SK-N-SH treated with all-trans-retinoic acid at 6 μM for 48 hours (cell line): ENCODE measurements around the gene GPC5.

Source experiments
- ATAC-seq: fragments of 200-7000 bp; cut with Tn5 transposase; 3 replicates; pipeline ENCODE4 v1.9.1; 2020; ENCODE audit warnings: mild to moderate bottlenecking, moderate library complexity
- ARNTL ChIP-seq: fragments of 450-650 bp; formaldehyde crosslinking; IDR thresholded peaks from 2 replicates; pipeline ENCODE4 v1.5.0; 2020; ENCODE audit warnings: low read depth, mild to moderate bottlenecking, moderate library complexity, borderline replicate concordance
- BACH2 ChIP-seq: fragments of 250-450 bp; sonication (Bioruptor Pico); IDR thresholded peaks from 2 replicates; pipeline ENCODE4 v1.9.0; 2021; ENCODE audit warnings: mild to moderate bottlenecking, borderline replicate concordance
- CSDC2 ChIP-seq: fragments of 250-450 bp; sonication (Bioruptor Pico); IDR thresholded peaks from 2 replicates; pipeline ENCODE4 v1.5.0; 2020; ENCODE audit warnings: mild to moderate bottlenecking, moderate library complexity
- ESRRG ChIP-seq: fragments of 250-450 bp; sonication (Bioruptor Pico); IDR thresholded peaks from 2 replicates; pipeline ENCODE4 v1.6.1; 2021; ENCODE audit warnings: mild to moderate bottlenecking
- GLIS3 ChIP-seq: fragments of 250-450 bp; sonication (Bioruptor Pico); IDR thresholded peaks from 2 replicates; pipeline ENCODE4 v1.5.0; 2020; ENCODE audit warnings: mild to moderate bottlenecking, moderate library complexity
- OSR1 ChIP-seq: fragments of 250-450 bp; sonication (Bioruptor Pico); IDR thresholded peaks from 2 replicates; pipeline ENCODE4 v1.8.0; 2022; ENCODE audit warnings: moderate library complexity, mild to moderate bottlenecking, inconsistent platforms
- PPARA ChIP-seq: fragments of 250-450 bp; sonication (Bioruptor Pico); IDR thresholded peaks from 2 replicates; pipeline ENCODE4 v1.5.0; 2020; ENCODE audit warnings: mild to moderate bottlenecking, borderline replicate concordance
- RARB ChIP-seq: fragments of 250-450 bp; sonication (Bioruptor Pico); IDR thresholded peaks from 2 replicates; pipeline ENCODE4 v1.8.0; 2021; ENCODE audit warnings: mild to moderate bottlenecking, moderate library complexity
- SNAI2 ChIP-seq: fragments of 250-450 bp; sonication (Bioruptor Pico); IDR thresholded peaks from 2 replicates; pipeline ENCODE4 v1.5.0; 2020; ENCODE audit warnings: mild to moderate bottlenecking, moderate library complexity
- TOX ChIP-seq: fragments of 250-450 bp; sonication (Bioruptor Pico); IDR thresholded peaks from 2 replicates; pipeline ENCODE4 v1.8.0; 2021; ENCODE audit warnings: mild to moderate bottlenecking, moderate library complexity, borderline replicate concordance
- ZC3H10 ChIP-seq: fragments of 250-450 bp; sonication (Bioruptor Pico); IDR thresholded peaks from 2 replicates; pipeline ENCODE4 v1.5.1; 2021; ENCODE audit warnings: mild to moderate bottlenecking, moderate library complexity
- ZFP3 ChIP-seq: fragments of 250-450 bp; sonication (Bioruptor Pico); IDR thresholded peaks from 2 replicates; pipeline ENCODE4 v1.5.0; 2020; ENCODE audit warnings: mild to moderate bottlenecking, moderate library complexity
- ZFP30 ChIP-seq: fragments of 450-650 bp; formaldehyde crosslinking; IDR thresholded peaks from 2 replicates; pipeline ENCODE4 v1.5.0; 2022; ENCODE audit warnings: mild to moderate bottlenecking, moderate library complexity
- ZNF565 ChIP-seq: fragments of 450-650 bp; formaldehyde crosslinking; conservative IDR thresholded peaks from 2 replicates; pipeline ENCODE4 v1.5.0; 2020; ENCODE audit warnings: low read depth, mild to moderate bottlenecking, moderate library complexity
- ZNF70 ChIP-seq: fragments of 450-650 bp; formaldehyde crosslinking; IDR thresholded peaks from 2 replicates; pipeline ENCODE4 v1.5.0; 2020; ENCODE audit warnings: mild to moderate bottlenecking, moderate library complexity
- ZNF8 ChIP-seq: fragments of 450-650 bp; formaldehyde crosslinking; IDR thresholded peaks from 2 replicates; pipeline ENCODE4 v1.5.0; 2020; ENCODE audit warnings: mild to moderate bottlenecking, moderate library complexity
- TF ChIP-seq, protein P1 (sequence below): fragments of 250-450 bp; sonication (Bioruptor Pico); IDR thresholded peaks from 2 replicates; pipeline ENCODE4 v1.5.0; 2020; ENCODE audit warnings: mild to moderate bottlenecking, moderate library complexity
- TF ChIP-seq, protein P2 (sequence below): fragments of 250-450 bp; sonication (Bioruptor Pico); IDR thresholded peaks from 2 replicates; pipeline ENCODE4 v1.8.0; 2021; ENCODE audit warnings: low read depth, mild to moderate bottlenecking, moderate library complexity, borderline replicate concordance
- TF ChIP-seq, protein P3 (sequence below): fragments of 250-450 bp; sonication (Bioruptor Pico); IDR thresholded peaks from 2 replicates; pipeline ENCODE4 v1.5.1; 2020; ENCODE audit warnings: low read depth, mild to moderate bottlenecking, moderate library complexity
- TF ChIP-seq, protein P4 (sequence below): fragments of 250-450 bp; sonication (Bioruptor Pico); IDR thresholded peaks from 2 replicates; pipeline ENCODE4 v1.8.0; 2020; ENCODE audit warnings: mild to moderate bottlenecking, moderate library complexity, borderline replicate concordance

GPC5 gene

DNA sequence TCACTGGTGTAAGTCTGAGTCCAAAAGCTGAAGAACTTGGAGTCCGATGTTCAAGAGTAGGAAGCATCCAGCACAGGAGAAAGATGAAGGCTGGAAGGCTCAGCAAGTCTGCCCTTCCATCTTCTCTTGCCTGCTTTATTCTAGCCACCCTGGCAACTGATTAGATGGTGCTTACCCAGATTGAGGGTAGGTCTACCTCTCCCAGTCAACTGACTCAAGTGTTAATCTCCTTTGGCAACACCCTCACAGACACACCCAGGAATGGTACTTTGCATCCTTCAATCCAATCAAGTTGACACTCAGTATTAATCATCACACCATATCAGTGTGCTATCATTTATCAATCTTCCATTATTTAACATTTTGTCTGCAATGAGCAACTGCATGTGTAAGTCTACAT, 223.5 kb downstream of the GPC5 start:
- TF ChIP-seq ZC3H10 (no peak), ZNF8 (CRISPR knock-in tag) (no peak), CSDC2 (CRISPR knock-in tag) (no peak), TOX (CRISPR knock-in tag) (no peak), SNAI2 (CRISPR knock-in tag) (no peak), ZNF565 (CRISPR knock-in tag) (no peak)
- TF ChIP-seq, protein P1, sequence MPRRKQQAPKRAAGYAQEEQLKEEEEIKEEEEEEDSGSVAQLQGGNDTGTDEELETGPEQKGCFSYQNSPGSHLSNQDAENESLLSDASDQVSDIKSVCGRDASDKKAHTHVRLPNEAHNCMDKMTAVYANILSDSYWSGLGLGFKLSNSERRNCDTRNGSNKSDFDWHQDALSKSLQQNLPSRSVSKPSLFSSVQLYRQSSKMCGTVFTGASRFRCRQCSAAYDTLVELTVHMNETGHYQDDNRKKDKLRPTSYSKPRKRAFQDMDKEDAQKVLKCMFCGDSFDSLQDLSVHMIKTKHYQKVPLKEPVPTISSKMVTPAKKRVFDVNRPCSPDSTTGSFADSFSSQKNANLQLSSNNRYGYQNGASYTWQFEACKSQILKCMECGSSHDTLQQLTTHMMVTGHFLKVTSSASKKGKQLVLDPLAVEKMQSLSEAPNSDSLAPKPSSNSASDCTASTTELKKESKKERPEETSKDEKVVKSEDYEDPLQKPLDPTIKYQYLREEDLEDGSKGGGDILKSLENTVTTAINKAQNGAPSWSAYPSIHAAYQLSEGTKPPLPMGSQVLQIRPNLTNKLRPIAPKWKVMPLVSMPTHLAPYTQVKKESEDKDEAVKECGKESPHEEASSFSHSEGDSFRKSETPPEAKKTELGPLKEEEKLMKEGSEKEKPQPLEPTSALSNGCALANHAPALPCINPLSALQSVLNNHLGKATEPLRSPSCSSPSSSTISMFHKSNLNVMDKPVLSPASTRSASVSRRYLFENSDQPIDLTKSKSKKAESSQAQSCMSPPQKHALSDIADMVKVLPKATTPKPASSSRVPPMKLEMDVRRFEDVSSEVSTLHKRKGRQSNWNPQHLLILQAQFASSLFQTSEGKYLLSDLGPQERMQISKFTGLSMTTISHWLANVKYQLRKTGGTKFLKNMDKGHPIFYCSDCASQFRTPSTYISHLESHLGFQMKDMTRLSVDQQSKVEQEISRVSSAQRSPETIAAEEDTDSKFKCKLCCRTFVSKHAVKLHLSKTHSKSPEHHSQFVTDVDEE = no peak
- TF ChIP-seq, protein P2, sequence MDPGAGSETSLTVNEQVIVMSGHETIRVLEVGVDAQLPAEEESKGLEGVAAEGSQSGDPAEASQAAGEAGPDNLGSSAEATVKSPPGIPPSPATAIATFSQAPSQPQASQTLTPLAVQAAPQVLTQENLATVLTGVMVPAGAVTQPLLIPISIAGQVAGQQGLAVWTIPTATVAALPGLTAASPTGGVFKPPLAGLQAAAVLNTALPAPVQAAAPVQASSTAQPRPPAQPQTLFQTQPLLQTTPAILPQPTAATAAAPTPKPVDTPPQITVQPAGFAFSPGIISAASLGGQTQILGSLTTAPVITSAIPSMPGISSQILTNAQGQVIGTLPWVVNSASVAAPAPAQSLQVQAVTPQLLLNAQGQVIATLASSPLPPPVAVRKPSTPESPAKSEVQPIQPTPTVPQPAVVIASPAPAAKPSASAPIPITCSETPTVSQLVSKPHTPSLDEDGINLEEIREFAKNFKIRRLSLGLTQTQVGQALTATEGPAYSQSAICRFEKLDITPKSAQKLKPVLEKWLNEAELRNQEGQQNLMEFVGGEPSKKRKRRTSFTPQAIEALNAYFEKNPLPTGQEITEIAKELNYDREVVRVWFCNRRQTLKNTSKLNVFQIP (CRISPR knock-in tag) = no peak
- ATAC-seq = no peak

DNA sequence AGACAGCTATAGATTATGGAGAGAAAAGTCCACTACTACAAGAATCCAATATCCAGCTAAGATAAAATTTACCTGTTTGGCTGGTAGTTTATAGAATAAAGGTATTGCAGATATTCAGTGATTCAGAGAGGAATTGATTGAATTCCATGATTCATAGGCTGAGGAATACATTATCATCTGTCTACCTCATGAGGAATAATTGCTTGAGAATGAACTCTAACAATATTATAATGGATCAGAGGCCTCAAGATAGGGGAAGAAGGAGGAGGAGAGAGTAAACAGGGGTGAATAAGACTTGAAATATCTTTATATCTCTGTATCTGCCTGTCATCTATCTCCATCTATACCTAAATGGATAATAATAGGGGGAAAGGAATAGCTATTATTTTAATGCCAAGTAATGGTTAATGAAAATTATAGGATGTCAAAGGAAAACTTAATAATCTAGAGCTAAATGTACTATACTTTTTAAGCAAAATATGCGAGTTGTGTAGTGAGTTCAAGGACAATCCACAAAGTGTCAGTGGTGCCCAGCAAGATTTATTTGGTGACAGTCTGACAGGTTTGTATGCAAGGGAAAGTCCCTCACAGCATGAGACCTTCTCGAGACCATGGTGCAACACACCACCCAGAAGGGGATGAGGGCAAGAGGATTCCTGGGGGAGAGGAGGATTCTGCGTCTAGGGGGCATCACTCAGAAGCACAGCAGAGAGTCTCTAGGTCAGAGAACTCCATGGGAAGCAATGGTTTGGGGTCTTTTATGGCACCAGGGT, 224.5 kb downstream of the GPC5 start:
- TF ChIP-seq GLIS3 (CRISPR knock-in tag) (no peak), ZFP30 (CRISPR knock-in tag) (no peak), ESRRG (CRISPR knock-in tag) (no peak), ARNTL (no peak), TOX (CRISPR knock-in tag) (no peak), ZC3H10 (no peak), OSR1 (CRISPR knock-in tag) (no peak), BACH2 (no peak), RARB (no peak), ZNF8 (CRISPR knock-in tag) (no peak)
- TF ChIP-seq, protein P3, sequence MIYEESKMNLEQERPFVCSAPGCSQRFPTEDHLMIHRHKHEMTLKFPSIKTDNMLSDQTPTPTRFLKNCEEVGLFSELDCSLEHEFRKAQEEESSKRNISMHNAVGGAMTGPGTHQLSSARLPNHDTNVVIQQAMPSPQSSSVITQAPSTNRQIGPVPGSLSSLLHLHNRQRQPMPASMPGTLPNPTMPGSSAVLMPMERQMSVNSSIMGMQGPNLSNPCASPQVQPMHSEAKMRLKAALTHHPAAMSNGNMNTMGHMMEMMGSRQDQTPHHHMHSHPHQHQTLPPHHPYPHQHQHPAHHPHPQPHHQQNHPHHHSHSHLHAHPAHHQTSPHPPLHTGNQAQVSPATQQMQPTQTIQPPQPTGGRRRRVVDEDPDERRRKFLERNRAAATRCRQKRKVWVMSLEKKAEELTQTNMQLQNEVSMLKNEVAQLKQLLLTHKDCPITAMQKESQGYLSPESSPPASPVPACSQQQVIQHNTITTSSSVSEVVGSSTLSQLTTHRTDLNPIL (CRISPR knock-in tag) = no peak
- TF ChIP-seq, protein P1 = no peak
- TF ChIP-seq, protein P4, sequence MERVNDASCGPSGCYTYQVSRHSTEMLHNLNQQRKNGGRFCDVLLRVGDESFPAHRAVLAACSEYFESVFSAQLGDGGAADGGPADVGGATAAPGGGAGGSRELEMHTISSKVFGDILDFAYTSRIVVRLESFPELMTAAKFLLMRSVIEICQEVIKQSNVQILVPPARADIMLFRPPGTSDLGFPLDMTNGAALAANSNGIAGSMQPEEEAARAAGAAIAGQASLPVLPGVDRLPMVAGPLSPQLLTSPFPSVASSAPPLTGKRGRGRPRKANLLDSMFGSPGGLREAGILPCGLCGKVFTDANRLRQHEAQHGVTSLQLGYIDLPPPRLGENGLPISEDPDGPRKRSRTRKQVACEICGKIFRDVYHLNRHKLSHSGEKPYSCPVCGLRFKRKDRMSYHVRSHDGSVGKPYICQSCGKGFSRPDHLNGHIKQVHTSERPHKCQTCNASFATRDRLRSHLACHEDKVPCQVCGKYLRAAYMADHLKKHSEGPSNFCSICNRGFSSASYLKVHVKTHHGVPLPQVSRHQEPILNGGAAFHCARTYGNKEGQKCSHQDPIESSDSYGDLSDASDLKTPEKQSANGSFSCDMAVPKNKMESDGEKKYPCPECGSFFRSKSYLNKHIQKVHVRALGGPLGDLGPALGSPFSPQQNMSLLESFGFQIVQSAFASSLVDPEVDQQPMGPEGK = no peak

DNA sequence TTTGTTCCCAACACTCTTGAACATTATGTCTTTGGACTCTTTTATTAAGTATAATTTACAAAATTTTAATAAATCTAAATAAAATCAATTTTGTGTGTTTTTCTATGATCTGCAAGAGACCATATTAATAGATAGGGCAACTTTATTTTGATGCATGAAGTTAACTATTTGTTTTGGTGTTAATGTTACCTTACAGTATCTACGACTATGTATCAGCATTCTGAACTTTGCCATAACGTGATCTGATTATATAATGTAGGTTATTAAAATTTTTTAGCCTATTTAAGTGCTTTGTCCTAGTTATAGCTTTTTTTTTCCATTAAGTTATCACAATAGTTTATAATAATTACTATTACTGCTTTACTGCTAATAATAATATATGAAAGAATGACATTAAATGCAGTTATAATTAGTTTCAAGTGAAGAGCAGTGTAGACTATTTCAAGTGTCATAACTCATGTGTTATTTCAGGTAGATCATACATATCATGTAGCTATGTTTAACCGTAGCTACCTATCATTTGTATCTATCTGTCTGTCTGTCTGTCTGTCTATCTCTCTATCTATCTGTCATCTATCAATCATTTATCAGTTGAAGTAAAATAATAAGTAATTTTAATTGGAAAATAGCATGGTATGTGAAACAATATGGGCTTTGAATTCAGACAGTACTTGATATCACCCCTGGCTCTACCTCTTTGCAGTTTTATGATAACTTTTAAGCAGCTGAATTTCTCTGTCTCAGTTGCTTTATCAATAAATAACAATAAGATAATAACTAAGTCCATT, 229.7 kb downstream of the GPC5 start:
- ATAC-seq = no peak
- TF ChIP-seq ZC3H10 = no peak
- TF ChIP-seq ZFP3 (CRISPR knock-in tag) = no peak
- no peak for TF ChIP-seq ZNF70
- TF ChIP-seq RARB = no peak
- TF ChIP-seq PPARA (CRISPR knock-in tag) = no peak
- TF ChIP-seq, protein P1 = no peak
- TF ChIP-seq, protein P3 (CRISPR knock-in tag) = no peak
- TF ChIP-seq GLIS3 (CRISPR knock-in tag) = no peak
- TF ChIP-seq BACH2 = no peak
- TF ChIP-seq ZFP30 (CRISPR knock-in tag) = no peak
- no peak for TF ChIP-seq ZNF565 (CRISPR knock-in tag)
- no peak for TF ChIP-seq ESRRG (CRISPR knock-in tag)
- no peak for TF ChIP-seq ZNF8 (CRISPR knock-in tag)
- TF ChIP-seq OSR1 (CRISPR knock-in tag) = no peak

More for the DNA sequence above, 224.5 kb downstream of the GPC5 start:
- no peak for ATAC-seq
